NCI-H1694 (cell line): Measurements from ENCODE around the gene TDO2.
A peak's percentile ranks its signal among the peaks of the same experiment; 100 is the strongest.

Experiments
- DNase-seq: peaks from one replicate; lab custom pipeline; 2025; lab: John Stamatoyannopoulos, UW

The TDO2 gene

DNA sequence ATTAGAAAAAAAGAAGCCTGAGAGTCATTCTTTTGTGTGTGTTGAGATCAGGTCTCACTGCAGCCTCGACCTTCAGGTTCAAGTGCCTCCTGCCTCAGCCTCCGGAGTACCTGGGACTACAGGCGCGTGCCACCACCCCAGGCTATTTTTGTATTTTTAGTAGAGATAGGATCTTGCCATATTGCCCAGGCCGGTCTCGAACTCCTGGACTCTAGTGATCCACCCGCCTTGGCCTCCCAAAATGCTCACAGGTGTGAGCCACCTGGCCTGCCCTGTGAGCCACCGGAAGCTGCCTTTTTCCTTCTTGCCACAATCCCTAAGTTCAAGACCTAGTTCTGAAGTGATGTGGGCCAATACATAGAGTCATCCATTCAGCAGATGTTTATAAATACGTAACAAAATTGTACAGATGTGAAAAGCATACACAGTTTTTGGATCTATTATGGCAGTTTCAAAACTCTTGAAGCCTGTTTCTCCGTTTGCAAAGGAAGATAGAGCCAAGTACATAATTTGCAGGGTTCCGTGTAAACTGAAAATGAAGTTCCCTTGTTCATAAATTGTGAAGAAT lies 50.7 kb downstream of the TDO2 start:
- DNase-seq = no peak

DNA sequence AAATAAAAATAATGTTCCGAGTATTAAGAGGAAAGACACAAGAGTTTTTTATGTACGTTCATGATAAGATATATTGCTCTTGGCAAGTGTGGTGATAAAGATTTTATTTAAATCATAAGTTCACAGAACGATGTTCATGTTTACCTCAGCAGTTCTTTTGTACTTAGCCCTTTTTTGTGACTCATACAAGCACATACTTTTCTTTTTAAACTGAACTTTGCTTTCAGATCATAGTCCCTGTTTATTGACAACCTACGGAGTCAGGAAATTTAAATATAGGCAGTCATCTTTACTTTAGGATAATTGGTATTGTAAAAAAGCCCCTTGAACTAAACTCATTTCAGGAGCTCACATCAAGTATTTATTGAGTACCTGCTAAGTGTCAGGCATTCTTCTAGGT lies 51.4 kb downstream of the TDO2 start:
- DNase-seq = no peak

DNA sequence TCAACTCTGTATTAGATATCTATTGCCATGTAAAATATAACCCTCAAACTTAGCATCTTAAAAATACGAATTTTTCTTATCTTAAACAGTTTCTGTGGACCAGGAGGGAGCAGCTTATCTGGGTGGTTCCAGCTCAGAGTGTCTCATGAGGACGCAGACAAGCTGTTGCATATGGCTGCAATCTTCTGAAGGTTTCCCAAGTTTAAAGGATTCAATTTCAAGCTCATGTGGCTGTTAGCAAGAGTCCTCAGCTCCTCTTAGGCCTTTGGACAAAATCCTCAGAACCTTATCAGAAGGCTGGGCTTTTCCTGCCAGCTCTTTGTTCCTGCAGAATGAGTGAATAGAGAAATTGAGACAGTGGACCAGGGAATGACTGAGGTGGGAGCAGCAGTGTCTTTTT lies 53.0 kb downstream of the TDO2 start:
- DNase-seq = no peak

DNA sequence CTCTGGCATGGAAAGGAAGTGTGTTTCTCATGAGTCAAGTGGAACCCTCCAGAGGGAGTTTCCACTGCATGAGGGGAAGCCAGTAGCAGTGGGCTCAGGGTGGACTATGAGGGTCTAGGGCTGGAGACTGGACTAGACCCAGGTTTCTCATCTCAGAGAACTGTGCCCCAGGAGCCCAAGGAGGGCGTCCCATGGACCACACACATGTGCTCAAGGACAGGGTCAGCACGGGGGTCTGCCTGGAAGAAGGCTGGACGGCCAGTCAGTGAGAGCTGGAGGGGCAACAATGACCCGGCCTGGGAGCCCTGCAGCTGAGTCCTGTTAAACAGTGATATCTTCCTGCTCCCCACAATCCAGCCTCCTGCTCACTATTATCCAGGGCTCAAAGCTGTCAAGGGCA lies 55.9 kb downstream of the TDO2 start:
- DNase-seq = no peak

DNA sequence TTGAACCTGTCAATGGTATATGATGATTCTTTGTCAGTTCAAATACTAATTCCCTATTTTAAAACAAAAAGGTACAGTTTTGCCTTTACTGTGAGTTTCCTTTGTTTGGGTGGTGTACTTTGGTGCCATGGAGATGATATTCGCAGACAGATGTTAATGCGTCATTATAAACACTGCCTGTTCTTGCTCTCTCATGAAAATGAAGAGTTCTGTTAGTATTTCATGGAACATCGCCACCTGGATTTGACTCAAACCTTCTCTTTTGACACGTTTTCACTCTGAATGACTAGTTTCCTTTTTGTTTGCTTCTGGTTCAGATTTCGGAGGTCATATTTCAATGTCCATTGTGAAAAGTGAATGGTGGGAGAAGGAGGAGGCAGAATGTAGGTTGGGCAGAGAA lies 57.0 kb downstream of the TDO2 start:
- DNase-seq = peak; percentile 1

DNA sequence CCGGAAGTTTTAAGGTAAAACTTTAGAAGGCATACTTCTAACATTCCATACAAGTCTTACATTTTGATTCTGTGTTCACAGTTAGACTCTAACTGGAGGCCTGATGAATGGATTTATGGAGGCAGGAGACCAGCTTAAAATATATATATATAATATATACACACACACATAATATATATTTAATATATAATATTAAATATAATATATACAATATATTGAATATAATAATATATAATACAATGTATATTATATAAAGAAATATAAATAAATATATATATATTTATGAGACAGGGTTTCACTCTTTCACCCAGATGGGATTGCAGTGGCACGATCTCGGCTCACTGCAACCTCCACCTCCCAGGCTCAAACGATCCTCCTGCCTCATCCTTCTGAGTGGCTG lies 58.1 kb downstream of the TDO2 start:
- no peak for DNase-seq

DNA sequence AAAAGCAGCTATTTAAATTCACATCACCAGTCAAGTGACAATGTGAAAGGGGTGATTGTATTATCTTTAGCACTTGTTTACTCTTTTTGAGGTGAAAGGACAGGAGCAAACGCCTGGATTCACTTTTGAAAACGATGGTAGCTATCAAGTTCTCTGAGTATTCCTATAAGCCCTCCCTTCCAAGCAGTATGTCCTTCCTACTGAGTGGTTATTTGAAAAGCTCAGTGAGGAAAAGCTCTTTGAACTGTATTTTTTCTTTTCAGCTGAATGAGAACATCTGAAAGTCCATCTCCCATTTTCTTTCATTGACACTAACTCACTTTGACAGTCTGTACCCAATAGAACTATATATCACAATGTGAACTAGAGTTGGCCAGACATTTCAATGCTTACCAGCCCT lies 59.3 kb downstream of the TDO2 start:
- DNase-seq = no peak

DNA sequence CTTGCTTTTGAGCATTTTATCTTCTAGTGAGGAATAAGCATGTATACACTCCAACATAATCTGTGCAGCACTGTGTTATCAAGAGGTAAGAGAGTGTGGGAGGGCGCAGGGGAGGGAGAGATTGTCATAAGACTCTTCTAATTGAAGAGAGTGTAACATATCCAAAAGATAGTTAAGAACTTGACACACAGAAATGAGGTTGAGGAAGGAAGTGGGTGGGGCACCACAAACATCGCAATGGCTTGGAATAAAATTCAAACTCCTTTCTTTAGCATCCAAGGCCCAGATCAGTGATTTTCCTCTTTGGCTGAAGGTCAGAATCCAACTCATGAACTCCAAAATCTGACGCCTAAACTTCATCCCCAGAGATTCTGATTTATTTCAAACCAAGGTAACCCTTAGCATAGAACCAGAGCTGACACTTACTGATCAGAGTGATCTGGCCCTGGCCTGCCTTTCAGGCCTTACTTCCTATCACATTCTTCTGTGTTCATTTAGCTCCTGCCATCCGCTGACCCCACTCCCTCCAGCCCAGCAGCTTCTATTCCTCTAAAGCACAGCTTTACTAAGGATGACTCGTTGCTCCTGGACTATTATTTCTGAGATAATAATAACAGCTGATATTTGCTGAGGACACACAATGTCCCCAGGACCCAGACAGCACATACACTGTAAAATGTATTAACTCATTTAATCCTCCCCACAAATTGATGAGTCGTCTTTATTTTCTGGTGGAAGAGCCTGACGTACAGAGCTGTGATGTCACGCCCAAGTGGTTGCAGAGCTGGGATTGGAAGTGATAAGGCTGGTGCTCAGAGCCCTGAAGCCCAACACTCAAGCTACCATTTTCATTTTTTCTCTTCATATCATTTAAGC lies 60.8 kb downstream of the TDO2 start:
- no peak for DNase-seq

DNA sequence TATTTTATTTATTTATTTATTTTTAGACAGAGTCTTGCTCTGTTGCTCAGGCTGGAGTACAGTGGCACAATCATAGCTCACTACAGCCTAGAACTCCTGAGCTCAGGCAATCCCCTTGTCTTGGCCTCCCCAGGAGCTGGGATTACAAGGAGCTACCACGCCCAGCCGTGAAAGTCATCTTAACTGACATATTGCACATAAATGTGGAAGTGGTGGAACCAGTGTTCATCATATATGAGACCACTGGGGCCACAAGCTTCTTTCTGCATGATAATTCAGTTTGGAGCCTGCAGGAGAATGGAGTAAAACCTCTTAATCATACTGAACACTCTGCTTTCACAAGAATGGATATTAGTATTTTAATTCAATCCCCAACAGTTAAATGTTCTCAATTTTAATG lies 62.7 kb downstream of the TDO2 start:
- no peak for DNase-seq

DNA sequence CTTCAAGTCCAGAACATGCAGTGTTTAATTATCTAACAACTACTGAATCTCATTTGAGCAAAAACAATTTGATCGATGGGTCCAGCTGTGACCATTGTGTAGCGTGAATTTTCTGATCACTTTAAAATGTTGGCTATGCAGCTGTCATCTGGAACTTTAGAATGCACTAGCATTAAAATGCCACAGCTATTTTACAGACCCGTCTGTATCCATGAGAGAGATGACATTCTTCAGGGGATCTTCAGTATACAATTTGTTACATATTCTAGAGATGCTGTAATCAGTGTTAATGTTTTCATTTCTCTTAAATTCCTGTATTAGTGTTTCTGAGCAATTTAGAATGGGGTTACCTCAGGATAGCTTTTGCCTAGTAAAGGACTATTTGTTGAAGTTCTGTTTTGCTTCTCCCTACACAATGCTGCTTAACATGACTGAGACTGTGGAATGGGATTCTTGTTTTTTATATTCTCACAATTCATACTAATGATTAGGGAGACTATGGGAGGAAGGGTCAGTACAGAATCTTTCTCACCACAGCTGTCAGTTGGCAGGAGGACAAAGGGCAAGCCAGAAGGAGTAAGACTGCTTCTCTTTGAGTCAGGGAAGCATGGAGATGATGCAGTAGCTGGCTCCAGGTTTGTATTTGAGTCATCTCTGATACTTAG lies 63.4 kb downstream of the TDO2 start:
- no peak for DNase-seq
